Panc1 (cell line): Measurements from ENCODE around the gene MATN1. TPM values are rescaled to one million over a fixed set of nuclear protein-coding genes. Genes with fewer than 3 reads are reported as not detected.

Experiments used
- ATAC-seq: fragments of 200-7000 bp; cut with Tn5 transposase; 2 replicates; pipeline ENCODE4 v1.9.1; 2020; ENCODE audit warnings: mild to moderate bottlenecking, moderate library complexity
- BruUV-seq: library from RNA; stranded (reverse); fragments of 400-500 nt; replicated peaks from 2 replicates; lab custom pipeline; 2021; lab: Mats Ljungman, UMichigan
- CTCF ChIA-PET: fragments of 300-600 bp; sonication (Branson Sonifier 250); formaldehyde crosslinking; loops from one replicate; lab custom pipeline; 2022; ENCODE audit warnings: antibody characterized with exemption; lab: Charles Lee
- POLR2A ChIA-PET: fragments of 300-600 bp; sonication (Branson Sonifier 250); formaldehyde crosslinking; loops from one replicate; lab custom pipeline; 2022; ENCODE audit warnings: antibody characterized with exemption; lab: Charles Lee
- DNase-seq: peaks from one replicate; pipeline ENCODE4 v3.0.0-alpha.2; 2010; ENCODE audit warnings: low read depth, low spot score
- H3K27ac ChIP-seq: 2 replicates; pipeline ENCODE4 v1.5.1; 2011; ENCODE audit warnings: mild to moderate bottlenecking, low read length, inconsistent platforms
- H3K27me3 ChIP-seq: fragments of 200-500 bp; sonication (Bioruptor generic); 2 replicates; pipeline ENCODE4 v1.6.0; 2014; ENCODE audit warnings: low read length, inconsistent platforms; ENCODE audit not compliant: control insufficient read depth, insufficient read depth
- H3K36me3 ChIP-seq: fragments of 200-500 bp; sonication (Bioruptor generic); 2 replicates; pipeline ENCODE4 v1.5.1; 2014; ENCODE audit warnings: inconsistent platforms, mild to moderate bottlenecking, low read length, moderate library complexity; ENCODE audit not compliant: control insufficient read depth, insufficient read depth
- H3K4me1 ChIP-seq: 2 replicates; pipeline ENCODE4 v1.5.1; 2011; ENCODE audit warnings: inconsistent platforms, mild to moderate bottlenecking, low read length, moderate library complexity; ENCODE audit not compliant: control insufficient read depth, insufficient read depth
- H3K4me3 ChIP-seq, 2 experiments: 2 replicates each; pipeline ENCODE4 v1.5.1; 2011 to 2012; ENCODE audit warnings: low read depth in 2 of 2, low read length in 2 of 2, mild to moderate bottlenecking in 2 of 2, inconsistent platforms in 1 of 2, moderate library complexity in 1 of 2
- H3K9me3 ChIP-seq: fragments of 200-500 bp; sonication (Bioruptor generic); 2 replicates; pipeline ENCODE4 v1.5.1; 2014; ENCODE audit warnings: low read depth, mild to moderate bottlenecking, inconsistent platforms, low read length, moderate library complexity; ENCODE audit not compliant: control insufficient read depth, insufficient read depth
- CTCF ChIP-seq: fragments of 450-650 bp; IDR thresholded peaks from 2 replicates; pipeline ENCODE4 v1.5.1; 2017; ENCODE audit warnings: mild to moderate bottlenecking
- POLR2AphosphoS5 ChIP-seq: IDR thresholded peaks from 2 replicates; pipeline ENCODE4 v1.6.1; 2012; ENCODE audit warnings: mild to moderate bottlenecking, low read depth, low read length, moderate library complexity
- REST ChIP-seq, 2 experiments: IDR thresholded peaks; 2 replicates each; pipeline ENCODE4 v1.6.1; 2011 to 2012; ENCODE audit warnings: low read depth in 2 of 2, control low read depth in 1 of 2, low read length in 1 of 2, mild to moderate bottlenecking in 1 of 2, moderate library complexity in 1 of 2; ENCODE audit not compliant: insufficient read depth in 1 of 2
- SIN3A ChIP-seq: IDR thresholded peaks from 2 replicates; pipeline ENCODE4 v1.6.1; 2012; ENCODE audit warnings: low read depth, mild to moderate bottlenecking, low read length, moderate library complexity, borderline replicate concordance; ENCODE audit not compliant: insufficient read depth
- TCF7L2 ChIP-seq: IDR thresholded peaks from 2 replicates; pipeline ENCODE4 v1.6.1; 2011; ENCODE audit warnings: mild to moderate bottlenecking, low read depth, low read length, inconsistent platforms
- in situ Hi-C: cut with HindIII; loops from 2 replicates; pipeline ENCODE4 v1.10.0; 2016; ENCODE audit warnings: low sequenced_read_pairs, low pct_unique_long_range_greater_than_20kb
- intact Hi-C: fragments of 100-400 bp; cut with micrococcal nuclease; formaldehyde crosslinking; loops from one replicate; pipeline ENCODE4 v1.10.0; 2022; ENCODE audit not compliant: unreplicated experiment
- total RNA-seq: library from RNA; stranded (reverse); gene quantifications from one replicate; pipeline ENCODE4 v1.2.1, GENCODE V29; 2021; ENCODE audit not compliant: unreplicated experiment

Gene MATN1
- total RNA-seq, 1 experiment from 2014 or later = 0.59 TPM

GRCh38 chr1:30673395-30673794, 50.0 kb downstream of the MATN1 start:
- Histone ChIP-seq H3K27ac (no peak overlapping the region), H3K27me3 (no peaks in the 10 kb centered on the region), H3K4me1 (no peaks in the 10 kb centered on the region), H3K36me3 (no peaks in the 10 kb centered on the region), H3K4me3 (no peak overlapping the region), H3K9me3 (peaks cover 8% of the 10 kb centered on the region; the same call in 1 of the 2 replicates)
- POLR2A ChIA-PET = interaction anchor here (0.6 kb wide), 1 partner anchor 352 kb away, joined by 3 read pairs; no protein-coding TSS in a partner anchor
- CTCF ChIA-PET = no interaction called here
- TF ChIP-seq REST (IDR thresholded peaks at IDR 0.05; ENCODE audit: insufficient read depth in 1 of 2, low read depth in 2 of 2, low read length in 1 of 2) (no peak), TCF7L2 (no peak), CTCF (no peak), POLR2AphosphoS5 (no peak), SIN3A (no peak)
- in situ Hi-C loops (no loop called here), intact Hi-C loops (no loop called here)
- no peak for DNase-seq
- BruUV-seq = no TSS peak
- no peak for ATAC-seq

- CTCF ChIA-PET = no interaction called here
- Histone ChIP-seq H3K9me3 (peaks cover 8% of the 10 kb centered on the region; the same call in 1 of the 2 replicates), H3K27me3 (no peaks in the 10 kb centered on the region), H3K36me3 (no peaks in the 10 kb centered on the region), H3K4me1 (no peaks in the 10 kb centered on the region), H3K4me3 (no peak overlapping the region), H3K27ac (no peak overlapping the region)
- TF ChIP-seq SIN3A (no peak), POLR2AphosphoS5 (no peak), CTCF (no peak), TCF7L2 (no peak), REST (IDR thresholded peaks at IDR 0.05; ENCODE audit: insufficient read depth in 1 of 2, low read depth in 2 of 2, low read length in 1 of 2) (no peak)
- intact Hi-C loops = no loop called here
- DNase-seq (no peak), ATAC-seq (no peak)
- in situ Hi-C loops = no loop called here
- BruUV-seq = no TSS peak
- POLR2A ChIA-PET = no interaction called here
Observed at GRCh38 chr1:30672661-30673060, 50.7 kb downstream of the MATN1 start.
